ENCODE data around the gene ELL2. TPM values are rescaled to one million over a fixed set of nuclear protein-coding genes. Genes with fewer than 3 reads are reported as not detected.

ELL2 gene
- total and polyA plus RNA-seq, 9 of the 15 experiments (the other 6 are each of a cell fraction or from before 2014, with no cell fraction given), result 4.3 to 18.3 (median 14.5) TPM

- CTCF ChIA-PET (ENCODE audit: low intra/inter-chr PET ratio), result no interaction called here
- no peak overlapping the region for H3K9ac ChIP-seq (ENCODE audit: insufficient read depth in 1 of 2, low read depth in 2 of 2, low read length in 2 of 2)
- no peak overlapping the region; the same call in 2 of the 3 replicates for H3K27ac ChIP-seq (ENCODE audit: extremely low read depth, low read depth, low read length)
- POLR2A ChIA-PET, result no interaction called here
- H4K20me1 ChIP-seq (replicated peaks; ENCODE audit: control insufficient read depth, insufficient read depth, low read length), result no peaks in the 10 kb centered on the region
- H3K4me1 ChIP-seq (replicated peaks in 1 of 2; ENCODE audit: control insufficient read depth in 2 of 2, insufficient read depth in 2 of 2, low read length in 2 of 2), result peaks cover 10 to 65% of the 10 kb centered on the region in 2 experiments
- H3K36me3 ChIP-seq (ENCODE audit: control insufficient read depth, insufficient read depth, low read length), result no peaks in the 10 kb centered on the region; the same call in 2 of the 3 replicates
- WGBS (ENCODE audit: insufficient coverage, low coverage, missing lambda C conversion rate), result 67% methylated on average over 4 of the region's 4 CpGs
- TF ChIP-seq ZNF12 (CRISPR knock-in tag; IDR thresholded peaks at IDR 0.05), result no peak
- TF ChIP-seq ZNF140 (CRISPR knock-in tag; IDR thresholded peaks at IDR 0.05), result no peak
- TF ChIP-seq ZNF174 (CRISPR knock-in tag; IDR thresholded peaks at IDR 0.05), result no peak
- peaks cover 47% of the 10 kb centered on the region for H3K79me2 ChIP-seq (ENCODE audit: control insufficient read depth, insufficient read depth, low read length)
- no peaks in the 10 kb centered on the region for H3K27me3 ChIP-seq (ENCODE audit: control insufficient read depth in 2 of 2, insufficient read depth in 2 of 2, low read length in 2 of 2)
- no peak overlapping the region for H3K4me3 ChIP-seq
- H3K9me1 ChIP-seq (ENCODE audit: control insufficient read depth, insufficient read depth, low read length), result no peaks in the 10 kb centered on the region
- H2AFZ ChIP-seq (ENCODE audit: low read depth, low read length), result no peak overlapping the region
- ATAC-seq (no peak), FAIRE-seq (peak; percentile 19), DNase-seq (ENCODE audit: extremely low read depth in 1 of 4, low spot score in 3 of 4) (no peak)
- H3K9me3 ChIP-seq (replicated peaks; ENCODE audit: control insufficient read depth, insufficient read depth, low read depth, low read length), result no peaks in the 10 kb centered on the region
- in situ Hi-C loops (cut with MboI), result no loop called here
- BruUV-seq (replicated peaks), result no TSS peak
- no peak overlapping the region for H3K4me2 ChIP-seq (ENCODE audit: insufficient read depth, low read length)
- intact Hi-C loops (cut with micrococcal nuclease), result loop anchor here (10.0 kb wide), 1 partner anchor 206 kb away; no protein-coding TSS in a partner anchor
These were observed 31.3 kb downstream of the ELL2 start for GRCh38 chr5:95930141-95930930.

- Histone ChIP-seq H3K9me1 (ENCODE audit: control insufficient read depth, insufficient read depth, low read length) (no peaks in the 10 kb centered on the region), H3K9ac (ENCODE audit: insufficient read depth in 1 of 2, low read depth in 2 of 2, low read length in 2 of 2) (peak overlapping the region in 1 of 2 experiments; percentile 10; a peak in 1 of 4 replicates), H3K27ac (ENCODE audit: extremely low read depth, low read depth, low read length) (peak overlapping the region; percentile 9; the same call in 1 of the 3 replicates), H3K4me3 (no peak overlapping the region), H3K4me2 (ENCODE audit: insufficient read depth, low read length) (no peak overlapping the region; the same call in 1 of the 2 replicates), H4K20me1 (replicated peaks; ENCODE audit: control insufficient read depth, insufficient read depth, low read length) (no peaks in the 10 kb centered on the region), H3K9me3 (replicated peaks; ENCODE audit: control insufficient read depth, insufficient read depth, low read depth, low read length) (no peaks in the 10 kb centered on the region), H2AFZ (ENCODE audit: low read depth, low read length) (no peak overlapping the region), H3K36me3 (ENCODE audit: control insufficient read depth, insufficient read depth, low read length) (no peaks in the 10 kb centered on the region; the same call in 2 of the 3 replicates), H3K79me2 (ENCODE audit: control insufficient read depth, insufficient read depth, low read length) (peaks cover 57% of the 10 kb centered on the region), H3K4me1 (replicated peaks in 1 of 2; ENCODE audit: control insufficient read depth in 2 of 2, insufficient read depth in 2 of 2, low read length in 2 of 2) (peaks cover 10 to 68% of the 10 kb centered on the region in 2 experiments), H3K27me3 (ENCODE audit: control insufficient read depth in 2 of 2, insufficient read depth in 2 of 2, low read length in 2 of 2) (no peaks in the 10 kb centered on the region)
- ChIA-PET POLR2A (interaction anchor here (0.8 to 0.9 kb wide), 2 partner anchors 14 to 25 kb away, joined by 3 read pairs; no protein-coding TSS in a partner anchor), CTCF (ENCODE audit: low intra/inter-chr PET ratio) (no interaction called here)
- FAIRE-seq, result no peak
- no TSS peak for BruUV-seq (replicated peaks)
- ATAC-seq, result no peak; the same call in 2 of the 3 replicates
- in situ Hi-C loops (cut with MboI) (no loop called here), intact Hi-C loops (cut with micrococcal nuclease) (no loop called here)
- no peak for DNase-seq (ENCODE audit: extremely low read depth in 1 of 4, low spot score in 3 of 4)
- WGBS (ENCODE audit: insufficient coverage, low coverage, missing lambda C conversion rate), result 91% methylated on average over 7 of the region's 7 CpGs
- no peak for TF ChIP-seq SMARCE1 (IDR thresholded peaks at IDR 0.05)
- no peak for TF ChIP-seq RREB1 (CRISPR knock-in tag; IDR thresholded peaks at IDR 0.05)
These were observed 32.9 kb downstream of the ELL2 start for GRCh38 chr5:95928724-95929253.

Data from K562 (cell line).